ENCODE results near the gene AQP12A.

- no peak for TF ChIP-seq POLR2AphosphoS5 (IDR thresholded peaks at IDR 0.05)
- no peak for TF ChIP-seq CTCF (IDR thresholded peaks at IDR 0.05)
Observed at GRCh38 chr2:240746671-240747070, 55.0 kb downstream of the AQP12A start.

Data from gastroesophageal sphincter (tissue), 3 donors.